Muscle layer of colon (tissue), 2 donors: ENCODE measurements around the gene TMEM164.
"Not testable (repeated sequence)": the region's sequence is repeated elsewhere in the genome, so short reads cannot be mapped to it uniquely, and the experiment has no call there.

Source experiments
- H3K27ac ChIP-seq: one replicate; pipeline ENCODE4 v1.7.0; 2013; ENCODE audit warnings: low read depth, mild to moderate bottlenecking, low read length, moderate library complexity
- H3K27me3 ChIP-seq, 2 donors: one replicate each; pipeline ENCODE4 v1.7.0; 2013; ENCODE audit warnings: low read length in 2 of 2, mild to moderate bottlenecking in 2 of 2; ENCODE audit not compliant: insufficient read depth in 2 of 2, control insufficient read depth in 1 of 2
- H3K36me3 ChIP-seq: one replicate; pipeline ENCODE4 v1.7.0; 2013; ENCODE audit warnings: mild to moderate bottlenecking, low read length; ENCODE audit not compliant: insufficient read depth
- H3K4me1 ChIP-seq: one replicate; pipeline ENCODE4 v1.7.0; 2013; ENCODE audit warnings: mild to moderate bottlenecking, low read length; ENCODE audit not compliant: insufficient read depth
- H3K4me3 ChIP-seq, 2 donors: one replicate each; pipeline ENCODE4 v1.7.0; 2013; ENCODE audit warnings: low read length in 2 of 2, low read depth in 1 of 2, mild to moderate bottlenecking in 1 of 2, moderate library complexity in 1 of 2
- H3K9ac ChIP-seq: one replicate; pipeline ENCODE4 v1.7.0; 2013; ENCODE audit warnings: low read length
- H3K9me3 ChIP-seq: one replicate; pipeline ENCODE4 v1.7.0; 2013; ENCODE audit warnings: mild to moderate bottlenecking, low read length
- donor health status: abdominal sarcoma.
- donor health status: Adenocarcinoma of cecum.

The TMEM164 gene

GRCh38 chrX:110002300-110003166, at the start of gene TMEM164:
TSS of gene TMEM164 (plus strand) at chrX:110003114. CDS start at chrX:110003775, 661 bp downstream.
- Histone ChIP-seq H3K9ac (peak within 1 kb of the TSS; percentile 9), H3K9me3 (no peaks in the 10 kb centered on the region), H3K27ac (peak within 1 kb of the TSS; percentile 73), H3K36me3 (no peaks in the 10 kb centered on the region), H3K4me1 (peaks cover 11% of the 10 kb centered on the region), H3K27me3 (peaks cover 0 to 6% of the 10 kb centered on the region in 2 donors), H3K4me3 (peak within 1 kb of the TSS; percentile 41 to 56)

- Histone ChIP-seq H3K4me1 (no peaks in the 10 kb centered on the region), H3K9ac (no peak overlapping the region), H3K36me3 (no peaks in the 10 kb centered on the region), H3K27me3 (no peaks in the 10 kb centered on the region), H3K27ac (no peak overlapping the region), H3K4me3 (no peak overlapping the region), H3K9me3 (no peaks in the 10 kb centered on the region)
Measured at GRCh38 chrX:109954333-109954732, 48.6 kb upstream of the TMEM164 start.

GRCh38 chrX:109954955-109955354, 48.0 kb upstream of the TMEM164 start:
- no peaks in the 10 kb centered on the region for H3K9me3 ChIP-seq
- no peaks in the 10 kb centered on the region for H3K27me3 ChIP-seq
- no peak overlapping the region for H3K4me3 ChIP-seq
- no peak overlapping the region for H3K9ac ChIP-seq
- H3K36me3 ChIP-seq = no peaks in the 10 kb centered on the region
- H3K27ac ChIP-seq = no peak overlapping the region
- H3K4me1 ChIP-seq = no peaks in the 10 kb centered on the region

GRCh38 chrX:109958266-109958665, 44.6 kb upstream of the TMEM164 start:
- no peaks in the 10 kb centered on the region for H3K9me3 ChIP-seq

GRCh38 chrX:109959356-109959871, 43.5 kb upstream of the TMEM164 start:
- Histone ChIP-seq H3K4me1 (no peaks in the 10 kb centered on the region), H3K9me3 (no peaks in the 10 kb centered on the region), H3K27ac (no peak overlapping the region), H3K27me3 (no peaks in the 10 kb centered on the region), H3K4me3 (no peak overlapping the region), H3K36me3 (no peaks in the 10 kb centered on the region), H3K9ac (no peak overlapping the region)

More at GRCh38 chrX:109958266-109958665, 44.6 kb upstream of the TMEM164 start:
- Histone ChIP-seq H3K36me3 (no peaks in the 10 kb centered on the region), H3K27me3 (no peaks in the 10 kb centered on the region), H3K9ac (no peak overlapping the region), H3K4me1 (no peaks in the 10 kb centered on the region), H3K27ac (no peak overlapping the region), H3K4me3 (no peak overlapping the region)

GRCh38 chrX:109964390-109964789, 38.5 kb upstream of the TMEM164 start:
- Histone ChIP-seq H3K9ac (no peak overlapping the region), H3K9me3 (no peaks in the 10 kb centered on the region), H3K27ac (no peak overlapping the region), H3K36me3 (no peaks in the 10 kb centered on the region), H3K27me3 (no peaks in the 10 kb centered on the region), H3K4me1 (no peaks in the 10 kb centered on the region), H3K4me3 (no peak overlapping the region)

- H3K36me3 ChIP-seq = no peaks in the 10 kb centered on the region
Measured at GRCh38 chrX:109966246-109966645, 36.7 kb upstream of the TMEM164 start.

GRCh38 chrX:109967156-109967555, 35.8 kb upstream of the TMEM164 start:
- Histone ChIP-seq H3K4me1 (no peaks in the 10 kb centered on the region), H3K9ac (no peak overlapping the region), H3K4me3 (no peak overlapping the region), H3K36me3 (no peaks in the 10 kb centered on the region), H3K27me3 (no peaks in the 10 kb centered on the region), H3K9me3 (no peaks in the 10 kb centered on the region), H3K27ac (no peak overlapping the region)

More at GRCh38 chrX:109966246-109966645, 36.7 kb upstream of the TMEM164 start:
- Histone ChIP-seq H3K9me3 (no peaks in the 10 kb centered on the region), H3K27me3 (no peaks in the 10 kb centered on the region), H3K4me3 (no peak overlapping the region), H3K4me1 (no peaks in the 10 kb centered on the region), H3K9ac (no peak overlapping the region), H3K27ac (no peak overlapping the region)

- H3K9me3 ChIP-seq, H3K27ac ChIP-seq, H3K4me3 ChIP-seq, H3K9ac ChIP-seq, H3K36me3 ChIP-seq, H3K27me3 ChIP-seq, H3K4me1 ChIP-seq: not testable (repeated sequence)
Measured at GRCh38 chrX:109970841-109971240, 32.1 kb upstream of the TMEM164 start.

- H3K4me3 ChIP-seq = no peak overlapping the region
- H3K9me3 ChIP-seq = no peaks in the 10 kb centered on the region
- H3K9ac ChIP-seq = no peak overlapping the region
- H3K27me3 ChIP-seq = peaks cover 0 to 24% of the 10 kb centered on the region in 2 donors
- no peaks in the 10 kb centered on the region for H3K36me3 ChIP-seq
- no peak overlapping the region for H3K27ac ChIP-seq
- H3K4me1 ChIP-seq = no peaks in the 10 kb centered on the region
Measured at GRCh38 chrX:109974906-109975655, 27.8 kb upstream of the TMEM164 start.

GRCh38 chrX:109985210-109985609, 17.7 kb upstream of the TMEM164 start:
- not testable (repeated sequence) for H3K9ac ChIP-seq, H3K27me3 ChIP-seq, H3K4me1 ChIP-seq, H3K4me3 ChIP-seq, H3K27ac ChIP-seq, H3K9me3 ChIP-seq, H3K36me3 ChIP-seq
